ENCODE measurements around the gene RPS2. TPM values are rescaled to one million over a fixed set of nuclear protein-coding genes. Genes with fewer than 3 reads are reported as not detected.
A peak's percentile ranks its signal among the peaks of the same experiment; 100 is the strongest.
"Not testable (repeated sequence)": the region's sequence is repeated elsewhere in the genome, so short reads cannot be mapped to it uniquely, and the experiment has no call there.

RPS2 gene
- total RNA-seq, result 1,000 to 10,000 TPM; 2,603 to 4,441 (median 3,196) TPM

DNA sequence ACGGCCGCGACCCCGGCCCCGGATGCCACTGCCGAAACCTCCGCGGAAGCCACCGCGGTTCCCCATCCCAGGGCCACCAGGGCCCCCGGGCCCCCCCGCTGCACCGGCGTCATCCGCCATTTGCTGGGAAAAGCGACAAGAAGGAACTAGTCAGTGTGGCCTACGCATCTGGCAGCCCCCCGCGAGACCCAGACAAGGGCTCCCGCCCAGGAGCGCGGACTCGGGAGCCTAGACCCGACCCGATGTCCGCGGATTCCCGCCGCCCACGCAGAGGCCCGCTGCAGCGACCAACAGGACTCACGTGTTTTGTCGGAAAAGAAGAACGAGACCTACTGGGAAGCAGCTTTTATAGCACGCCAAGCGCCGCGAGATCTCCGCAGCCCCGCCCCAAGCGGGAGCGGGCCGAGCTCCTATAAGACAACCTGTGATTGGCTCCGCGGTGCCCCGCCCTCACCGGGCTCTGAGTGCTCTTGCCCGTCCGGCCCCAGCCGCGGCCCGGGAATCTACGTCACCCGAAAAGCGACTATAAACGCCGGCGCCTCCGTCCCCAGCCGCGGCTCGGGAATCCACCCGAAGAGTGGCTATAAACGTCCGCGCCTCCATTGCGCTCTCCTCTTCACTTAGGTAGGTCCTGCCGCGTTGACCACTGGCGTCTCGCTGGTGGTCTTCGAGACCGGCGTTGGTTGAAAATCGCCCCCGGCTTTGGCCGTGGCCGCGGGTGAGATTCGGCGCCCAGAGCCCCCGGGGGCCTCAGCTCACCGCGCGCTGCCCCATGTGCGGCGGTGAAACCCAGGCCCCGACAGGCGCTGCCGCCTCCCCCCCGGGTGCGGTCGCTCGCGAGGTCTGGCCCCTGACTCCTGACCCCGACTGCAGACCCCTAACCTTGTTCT is at the start of gene RPS2:
TSS of gene RPS2 (minus strand) at position 321 of the 890 bp plus-strand sequence. CDS start at position 120, 201 bp downstream.
- peak within 1 kb of the TSS; percentile 90 for H3K4me3 ChIP-seq (ENCODE audit: low read depth, poor library complexity, severe bottlenecking)
- peak in 1 of 2 donors; percentile 98 for TF ChIP-seq POLR2A (IDR thresholded peaks at IDR 0.05)
- no peak for TF ChIP-seq CTCF (IDR thresholded peaks at IDR 0.05)
- intact Hi-C loops (cut with DNase I; ENCODE audit: low total_unique reads), result no loop called here
- 1 to 2% methylated on average over 40 to 61 of the region's 97 CpGs for WGBS, 2 donors
- peak; percentile 99 to 100 for DNase-seq (ENCODE audit: low spot score in 2 of 2)

- no peak for TF ChIP-seq POLR2A (IDR thresholded peaks at IDR 0.05)
- TF ChIP-seq CTCF (IDR thresholded peaks at IDR 0.05), result no peak
- no peak overlapping the region for H3K4me3 ChIP-seq (ENCODE audit: low read depth, poor library complexity, severe bottlenecking)
- 88 to 92% methylated on average over 15 of the region's 15 CpGs for WGBS, 2 donors
These were observed 48.9 kb upstream of the RPS2 start for GRCh38 chr16:2013527-2013926.

GRCh38 chr16:2011726-2012125 is 47.1 kb upstream of the RPS2 start:
- H3K4me3 ChIP-seq (ENCODE audit: low read depth, poor library complexity, severe bottlenecking); intact Hi-C loops (cut with DNase I; ENCODE audit: low total_unique reads); DNase-seq (ENCODE audit: low spot score in 2 of 2): not testable (repeated sequence)
- 80 to 84% methylated on average over 9 of the region's 9 CpGs for WGBS, 2 donors

More at GRCh38 chr16:2013527-2013926, 48.9 kb upstream of the RPS2 start:
- DNase-seq (ENCODE audit: low spot score in 2 of 2), result no peak
- intact Hi-C loops (cut with DNase I; ENCODE audit: low total_unique reads), result no loop called here

DNA sequence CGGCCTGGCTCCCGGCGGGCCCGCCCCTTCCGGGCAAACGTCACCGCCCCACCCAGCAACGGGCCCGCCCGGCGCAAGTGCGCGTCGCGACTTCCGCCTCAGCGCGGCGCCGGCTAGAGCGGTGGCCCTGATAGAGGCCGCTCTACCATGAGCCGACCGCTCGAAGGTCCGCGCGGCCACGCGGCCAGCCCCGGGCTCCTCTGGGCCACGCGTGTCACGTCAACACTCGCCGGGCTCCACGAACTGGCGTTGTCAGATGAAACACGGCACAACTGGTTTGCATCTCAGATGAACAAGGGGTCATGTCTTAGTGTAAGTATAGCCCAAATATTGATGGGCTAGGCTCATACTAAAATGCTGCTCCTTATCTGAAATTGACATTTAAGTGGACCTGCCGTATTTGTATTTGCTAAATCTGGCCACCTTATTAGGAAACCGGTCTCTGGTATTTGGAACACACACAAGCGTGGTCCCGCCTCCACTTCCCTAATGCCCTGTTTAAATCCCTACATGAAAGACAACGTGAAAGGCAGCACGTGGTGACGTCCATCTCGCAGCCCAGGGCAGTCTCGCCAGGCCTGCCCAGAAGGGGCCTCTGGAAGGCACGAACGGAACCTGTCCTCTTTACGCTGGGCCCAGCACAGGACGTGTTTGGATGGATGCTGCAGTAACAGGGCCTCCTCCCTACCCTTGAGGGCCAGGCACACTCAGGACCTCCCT is 45.3 kb upstream of the RPS2 start, which contains the start of gene ZNF598:
TSS of gene ZNF598 (minus strand) at position 31 of the 720 bp plus-strand sequence.
- intact Hi-C loops (cut with DNase I; ENCODE audit: low total_unique reads), result no loop called here
- TF ChIP-seq CTCF (IDR thresholded peaks at IDR 0.05), result no peak
- peak in 1 of 2 donors; percentile 60 for TF ChIP-seq POLR2A (IDR thresholded peaks at IDR 0.05)
- H3K4me3 ChIP-seq (ENCODE audit: low read depth, poor library complexity, severe bottlenecking), result peak within 1 kb of the TSS; percentile 87
- DNase-seq (ENCODE audit: low spot score in 2 of 2), result peak; percentile 31 to 94
- WGBS, 2 donors, result 1 to 2% methylated on average over 27 to 43 of the region's 52 CpGs

- 0% methylated on average over 12 to 37 of the region's 55 CpGs for WGBS, 2 donors
- peak overlapping the region; percentile 87 for H3K4me3 ChIP-seq (ENCODE audit: low read depth, poor library complexity, severe bottlenecking)
- intact Hi-C loops (cut with DNase I; ENCODE audit: low total_unique reads), result no loop called here
- no peak for DNase-seq (ENCODE audit: low spot score in 2 of 2)
- TF ChIP-seq POLR2A (IDR thresholded peaks at IDR 0.05), result no peak
- TF ChIP-seq CTCF (IDR thresholded peaks at IDR 0.05), result no peak
These were observed 44.6 kb upstream of the RPS2 start for GRCh38 chr16:2009164-2009711.

Measured in lower leg skin (tissue), 4 donors.